Left lung (tissue), 10 donors: ENCODE results near the gene PLG. TPM values are rescaled to one million over a fixed set of nuclear protein-coding genes. Genes with fewer than 3 reads are reported as not detected.
A peak's percentile ranks its signal among the peaks of the same experiment; 100 is the strongest.

Experiments used
- ATAC-seq: fragments of 200-7000 bp; cut with Tn5 transposase; one replicate; pipeline ENCODE4 v1.9.1; 2020; ENCODE audit warnings: moderate library complexity
- DNase-seq, 4 donors: peaks; one replicate each; pipeline ENCODE4 v3.0.0-alpha.2; 2013 to 2020
- H3K27ac ChIP-seq, 2 donors: fragments of 200-600 bp; sonication (generic) in 1 of 2; one replicate each; pipeline versions ENCODE4 v1.5.0 to v1.8.0; 2020 to 2021
- H3K27me3 ChIP-seq, 2 donors: fragments of 200-600 bp; sonication (generic) in 1 of 2; one replicate each; pipeline versions ENCODE4 v1.5.0 to v1.8.0; 2020 to 2021
- H3K36me3 ChIP-seq, 2 donors: fragments of 200-600 bp; sonication (generic) in 1 of 2; one replicate each; pipeline versions ENCODE4 v1.5.0 to v1.8.0; 2020 to 2021
- H3K4me1 ChIP-seq, 2 donors: fragments of 200-600 bp; one replicate each; pipeline ENCODE4 v1.8.0; 2021
- H3K4me3 ChIP-seq, 2 donors: fragments of 200-600 bp; sonication (generic) in 1 of 2; one replicate each; pipeline versions ENCODE4 v1.5.0 to v1.8.0; 2020 to 2021; ENCODE audit warnings: mild to moderate bottlenecking in 1 of 2
- H3K9me3 ChIP-seq, 2 donors: fragments of 200-600 bp; sonication (generic) in 1 of 2; one replicate each; pipeline versions ENCODE4 v1.5.0 to v1.8.0; 2020 to 2021
- CTCF ChIP-seq, 2 donors: fragments of 200-600 bp; sonication (generic) in 1 of 2; IDR thresholded peaks; one replicate each; pipeline versions ENCODE4 v1.5.0 to v1.8.0; 2021; ENCODE audit warnings: antibody characterized with exemption in 2 of 2
- intact Hi-C, 2 donors: fragments of 100-400 bp; cut with DNase I; formaldehyde crosslinking; loops; one replicate each; pipeline versions ENCODE4 v1.11.2 to v1.14.2; 2022
- polyA plus RNA-seq, 6 donors: library from polyadenylated mRNA; unstranded; fragments of 120-200 nt; gene quantifications; one replicate each; pipeline ENCODE4 v1.2.1, GENCODE V29; 2013; ENCODE audit not compliant: insufficient read length in 6 of 6
- total RNA-seq, 2 donors: library from RNA; stranded (reverse); fragmentation: NEBNext Ultra II Directional; extraction: Animal tissue kit (Norgen Biotek cat#: 25700); gene quantifications; one replicate each; pipeline ENCODE4 v1.2.1, GENCODE V29; 2021
- donor health status: DM: no; HTN: yes; CAD: no.
- donor health status: DM: no; HTN: no; CAD: no.

Gene PLG
- total and polyA plus RNA-seq, 8 donors: 0.29 to 8.9 (median 6.2) TPM

- ATAC-seq (no peak), DNase-seq (no peak)
- Histone ChIP-seq H3K4me1 (no peaks in the 10 kb centered on the region), H3K4me3 (no peak overlapping the region), H3K36me3 (no peaks in the 10 kb centered on the region), H3K9me3 (peaks cover 5 to 8% of the 10 kb centered on the region in 2 donors), H3K27ac (no peak overlapping the region), H3K27me3 (no peaks in the 10 kb centered on the region)
- no peak for TF ChIP-seq CTCF (IDR thresholded peaks at IDR 0.05)
- intact Hi-C loops: no loop called here
Observed at GRCh38 chr6:160756021-160756420, 54.0 kb downstream of the PLG start.

- H3K27ac ChIP-seq: no peak overlapping the region
- no peaks in the 10 kb centered on the region for H3K36me3 ChIP-seq
- H3K4me3 ChIP-seq: no peak overlapping the region
- no peaks in the 10 kb centered on the region for H3K4me1 ChIP-seq
- intact Hi-C loops: no loop called here
- peaks cover 5 to 13% of the 10 kb centered on the region in 2 donors for H3K9me3 ChIP-seq
- no peaks in the 10 kb centered on the region for H3K27me3 ChIP-seq
- no peak for DNase-seq
- ATAC-seq: no peak
- no peak for TF ChIP-seq CTCF (IDR thresholded peaks at IDR 0.05)
Observed at GRCh38 chr6:160756871-160757270, 54.8 kb downstream of the PLG start.

- intact Hi-C loops: no loop called here
- Histone ChIP-seq H3K9me3 (peaks cover 5 to 21% of the 10 kb centered on the region in 2 donors), H3K4me1 (no peaks in the 10 kb centered on the region), H3K4me3 (no peak overlapping the region), H3K27ac (no peak overlapping the region), H3K36me3 (no peaks in the 10 kb centered on the region), H3K27me3 (peaks cover 0 to 18% of the 10 kb centered on the region in 2 donors)
- no peak for ATAC-seq
- DNase-seq: no peak
- no peak for TF ChIP-seq CTCF (IDR thresholded peaks at IDR 0.05)
Observed at GRCh38 chr6:160764847-160765246, 62.8 kb downstream of the PLG start.

- no peak for ATAC-seq
- no peak for TF ChIP-seq CTCF (IDR thresholded peaks at IDR 0.05)
Observed at GRCh38 chr6:160765412-160765811, 63.4 kb downstream of the PLG start.

GRCh38 chr6:160766657-160766988 is 64.6 kb downstream of the PLG start:
- no peaks in the 10 kb centered on the region for H3K36me3 ChIP-seq
- H3K27ac ChIP-seq: no peak overlapping the region
- DNase-seq (no peak), ATAC-seq (no peak)
- peaks cover 0 to 18% of the 10 kb centered on the region in 2 donors for H3K27me3 ChIP-seq
- intact Hi-C loops: no loop called here
- peak overlapping the region in 1 of 2 donors; percentile 31 for H3K4me3 ChIP-seq
- peaks cover 0 to 11% of the 10 kb centered on the region in 2 donors for H3K9me3 ChIP-seq
- H3K4me1 ChIP-seq: no peaks in the 10 kb centered on the region
- TF ChIP-seq CTCF (IDR thresholded peaks at IDR 0.05): no peak

More at GRCh38 chr6:160765412-160765811, 63.4 kb downstream of the PLG start:
- Histone ChIP-seq H3K27ac (no peak overlapping the region), H3K9me3 (peaks cover 0 to 17% of the 10 kb centered on the region in 2 donors), H3K4me1 (no peaks in the 10 kb centered on the region), H3K4me3 (no peak overlapping the region), H3K36me3 (no peaks in the 10 kb centered on the region), H3K27me3 (peaks cover 0 to 18% of the 10 kb centered on the region in 2 donors)
- intact Hi-C loops: no loop called here
- no peak for DNase-seq
